ENCODE data around the gene MEGF6.
A peak's percentile ranks its signal among the peaks of the same experiment; 100 is the strongest.

The MEGF6 gene

DNA sequence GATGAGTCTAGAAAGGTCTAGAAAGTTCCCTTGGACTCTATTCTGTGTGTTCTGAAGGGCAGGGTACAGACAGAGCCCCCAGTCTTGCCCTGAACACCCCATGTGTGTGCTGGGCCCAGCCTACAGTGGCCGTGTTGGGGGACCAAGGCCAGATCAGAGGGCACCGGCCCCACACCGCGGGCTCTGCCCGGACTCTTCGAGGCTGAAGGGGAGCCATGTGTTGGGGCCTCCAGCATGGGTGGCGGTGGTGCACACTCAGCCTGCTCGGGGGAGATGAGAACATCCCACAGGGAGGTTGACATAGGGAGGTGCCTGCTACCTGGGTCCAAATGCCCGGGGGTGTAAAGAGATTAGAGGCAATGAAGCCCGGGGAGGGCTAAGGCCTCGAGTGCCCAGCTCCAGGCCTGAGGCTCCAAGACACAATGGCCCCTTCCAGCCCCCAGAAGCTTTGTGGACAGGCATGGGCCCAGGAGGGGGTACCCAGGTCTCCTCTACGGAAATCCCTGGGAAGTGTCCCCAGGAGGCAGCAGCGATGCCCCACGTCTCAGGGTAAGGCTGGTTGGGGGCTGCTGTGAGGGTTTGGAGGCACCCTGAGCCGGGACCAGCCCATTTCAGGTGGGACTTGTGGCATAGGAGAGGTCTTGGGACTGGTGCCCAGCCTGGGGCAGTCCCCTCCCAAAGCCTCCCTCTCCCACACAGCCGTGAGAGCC, 144.8 kb downstream of the MEGF6 start:
- no peak for DNase-seq

DNA sequence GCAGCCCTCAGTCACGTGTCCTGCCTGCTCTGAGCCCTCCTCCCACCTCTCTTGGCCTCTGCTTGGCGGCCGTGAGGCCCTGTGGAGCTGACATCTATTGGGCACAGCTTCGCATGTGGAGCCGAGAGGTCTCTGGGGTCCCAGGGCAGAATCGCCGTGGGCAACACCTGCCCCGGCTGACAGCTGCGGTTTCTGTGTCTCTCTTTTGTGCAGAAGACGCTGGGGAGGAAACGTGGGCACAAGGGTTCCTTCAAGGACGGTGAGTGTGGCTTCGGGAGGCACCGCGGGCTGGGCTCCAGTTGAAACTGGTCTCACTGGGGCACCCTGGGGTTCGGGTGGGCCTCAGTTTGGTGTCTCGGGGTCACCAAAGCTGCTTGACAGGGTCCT, 145.4 kb downstream of the MEGF6 start:
- no peak for DNase-seq

DNA sequence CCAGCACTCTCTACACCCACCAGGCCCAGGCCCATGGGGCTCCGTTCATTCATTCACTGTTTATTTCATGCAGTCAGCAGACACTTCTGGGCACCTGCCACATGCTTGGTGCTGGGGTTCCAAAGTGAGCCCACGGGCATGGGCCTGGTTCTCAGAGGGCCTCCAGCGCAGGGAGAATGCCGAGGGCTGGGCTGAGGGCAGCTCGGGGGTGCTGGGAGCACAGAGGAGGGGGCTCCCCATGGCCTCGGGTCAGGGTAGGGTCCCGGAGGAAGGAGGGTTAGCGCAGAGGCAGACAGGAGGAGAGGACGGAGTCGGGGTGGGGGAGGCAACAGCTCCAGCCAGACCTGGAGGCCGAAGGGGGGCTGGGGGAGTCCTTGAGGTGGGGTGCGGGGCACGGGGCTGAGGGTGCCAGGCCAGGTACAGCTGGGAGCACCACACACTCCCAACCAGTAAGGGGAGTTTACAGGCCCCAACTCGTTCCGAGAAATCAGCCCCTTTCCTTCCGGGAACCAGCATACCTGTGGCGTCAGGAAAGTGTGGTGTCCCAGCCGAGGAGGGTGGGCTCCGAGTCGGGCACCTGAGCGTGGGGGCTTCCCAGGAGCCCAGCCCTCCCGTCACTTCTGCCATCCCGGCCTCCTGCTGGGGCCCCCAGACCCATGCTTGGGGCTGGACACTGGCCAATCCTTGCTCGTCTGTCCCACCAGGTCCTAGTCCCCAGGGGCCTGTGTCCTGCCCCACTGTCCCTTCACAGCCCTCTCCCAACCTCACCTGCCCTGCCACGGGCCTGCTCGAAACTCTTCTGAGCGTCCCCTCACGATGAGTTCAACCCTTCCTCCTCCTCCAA, 146.0 kb downstream of the MEGF6 start:
- no peak for DNase-seq

DNA sequence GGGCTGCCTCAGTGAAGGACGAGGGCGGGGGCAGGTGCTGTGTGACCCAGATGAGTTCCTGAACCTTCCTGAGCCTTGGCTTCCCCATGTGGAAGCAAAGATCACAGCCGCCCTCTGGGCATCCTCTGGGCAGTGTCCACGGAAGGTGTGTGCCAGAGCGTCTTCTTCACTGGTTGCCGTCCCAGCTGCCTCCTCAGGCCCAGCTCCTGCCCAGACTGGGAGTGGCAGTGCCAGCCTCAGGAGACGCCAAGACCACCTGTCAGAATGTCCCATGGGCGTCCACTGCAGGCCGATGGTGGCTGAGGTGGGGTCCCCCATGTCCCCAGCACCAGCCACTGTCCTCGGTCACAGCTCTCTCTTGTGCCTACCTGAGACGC, 146.7 kb downstream of the MEGF6 start:
- no peak for DNase-seq

DNA sequence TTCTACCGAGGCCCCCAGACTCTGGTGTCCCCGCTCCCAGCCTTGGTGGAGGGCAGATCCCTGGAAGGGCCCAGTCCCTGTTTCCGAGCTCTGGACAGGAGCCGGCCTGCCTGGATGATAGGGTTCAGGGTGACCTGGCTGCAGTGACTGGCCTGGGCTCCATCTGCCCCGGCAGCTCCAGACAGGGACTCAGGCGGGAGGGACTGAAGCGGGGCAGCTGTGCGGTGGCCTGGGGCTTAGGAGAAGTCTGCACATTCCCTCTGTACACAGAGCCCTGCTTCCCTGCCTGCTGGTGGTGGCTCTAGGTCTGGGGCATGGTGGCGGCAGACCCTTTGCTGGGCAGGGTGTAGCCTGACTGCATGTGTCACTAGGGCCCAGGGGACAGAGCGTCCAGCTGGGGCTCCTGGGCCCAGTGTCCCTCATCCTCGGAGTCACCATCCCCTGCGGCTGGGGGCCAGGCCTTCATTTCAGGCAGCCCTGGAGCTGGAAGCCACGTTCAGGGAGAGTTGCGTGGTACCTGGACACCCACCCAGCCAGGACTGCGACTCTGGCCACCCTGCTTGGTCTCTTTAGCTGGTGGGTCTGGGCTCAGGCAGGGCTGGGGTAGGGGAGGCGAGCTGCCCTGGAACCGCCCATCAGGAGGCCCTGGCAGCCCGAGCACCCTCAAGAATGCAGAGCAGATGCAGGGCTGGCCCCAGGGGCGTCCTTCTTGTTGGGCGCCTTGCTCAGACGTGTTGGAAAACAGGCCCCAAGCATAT, 147.2 kb downstream of the MEGF6 start:
- no peak for DNase-seq

DNA sequence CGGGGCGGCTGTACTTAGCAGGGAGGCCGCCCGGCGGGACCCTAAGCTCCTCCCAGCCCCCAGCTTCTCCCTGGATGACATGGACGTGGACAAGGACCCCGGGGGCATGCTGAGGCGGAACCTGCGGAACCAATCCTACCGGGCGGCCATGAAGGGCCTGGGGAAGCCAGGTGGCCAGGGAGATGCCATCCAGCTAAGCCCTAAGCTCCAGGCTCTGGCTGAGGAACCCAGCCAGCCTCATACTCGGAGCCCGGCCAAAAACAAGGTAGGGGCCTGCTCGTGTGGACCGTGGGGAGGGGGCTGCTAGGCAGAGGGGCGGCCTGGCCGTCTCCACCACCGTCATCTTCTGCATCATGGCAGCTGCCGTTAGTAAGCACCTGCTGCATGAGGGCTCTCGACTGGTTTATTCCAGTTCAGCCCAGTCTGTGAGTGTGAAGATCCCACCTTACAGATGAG, 147.9 kb downstream of the MEGF6 start:
- DNase-seq: no peak

DNA sequence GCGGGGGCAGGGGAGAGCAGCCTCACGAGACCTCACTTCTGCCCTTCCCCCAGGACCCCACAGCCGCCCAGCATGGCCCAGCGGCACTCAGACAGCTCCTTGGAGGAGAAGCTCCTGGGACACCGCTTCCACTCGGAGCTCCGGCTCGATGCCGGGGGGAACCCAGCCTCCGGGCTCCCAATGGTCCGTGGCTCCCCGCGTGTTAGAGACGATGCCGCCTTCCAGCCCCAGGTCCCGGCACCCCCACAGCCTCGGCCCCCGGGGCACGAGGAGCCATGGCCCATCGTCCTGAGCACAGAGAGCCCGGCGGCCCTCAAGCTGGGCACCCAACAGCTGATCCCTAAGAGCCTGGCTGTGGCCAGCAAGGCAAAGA, 148.3 kb downstream of the MEGF6 start:
- no peak for DNase-seq

- no peak for DNase-seq
Measured at GRCh38 chr1:3462356-3463012, 148.8 kb downstream of the MEGF6 start.

- no peak for DNase-seq
Measured at GRCh38 chr1:3461934-3462275, 149.4 kb downstream of the MEGF6 start.

DNA sequence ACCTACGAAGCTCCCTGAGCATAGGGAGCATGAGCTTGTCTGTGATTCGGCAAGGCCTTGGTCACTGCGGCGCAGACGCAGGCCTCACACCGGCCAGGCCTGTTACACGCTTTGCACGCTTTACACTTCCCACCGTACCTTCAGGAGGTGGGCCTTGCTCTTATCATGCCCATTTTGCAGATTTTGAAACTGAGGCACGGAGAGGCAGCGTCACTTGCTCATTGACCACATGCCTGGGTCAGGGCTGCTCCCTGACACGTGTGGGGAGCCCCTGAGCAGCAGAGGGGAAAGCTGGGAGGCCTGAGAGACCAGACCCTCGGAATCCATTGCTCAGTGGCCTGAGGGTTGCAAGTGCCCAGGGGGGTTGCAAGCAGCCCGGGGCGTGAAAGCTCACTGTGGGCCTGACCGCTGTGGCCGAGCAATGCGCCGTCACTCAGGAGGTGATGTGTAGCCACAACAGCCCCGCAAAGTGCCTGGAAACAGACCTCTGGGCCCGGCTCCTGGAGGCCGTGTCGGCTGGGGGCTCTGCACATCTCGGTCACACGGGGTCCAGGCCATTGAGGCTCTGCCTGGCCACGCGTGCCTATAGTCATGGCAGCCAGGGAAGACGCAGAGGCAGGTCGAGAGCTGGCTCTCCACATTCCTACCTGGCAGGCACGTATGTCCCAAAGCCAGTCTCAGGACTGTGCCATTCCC, 149.9 kb downstream of the MEGF6 start:
- no peak for DNase-seq

GRCh38 chr1:3460672-3461131, 150.6 kb downstream of the MEGF6 start:
- no peak for DNase-seq

- DNase-seq: no peak
Measured at GRCh38 chr1:3459940-3460671, 151.2 kb downstream of the MEGF6 start.

GRCh38 chr1:3459051-3459908, 152.0 kb downstream of the MEGF6 start:
- DNase-seq: peak; percentile 37

- peak; percentile 49 for DNase-seq
Measured at GRCh38 chr1:3457910-3458883, 153.1 kb downstream of the MEGF6 start.

DNA sequence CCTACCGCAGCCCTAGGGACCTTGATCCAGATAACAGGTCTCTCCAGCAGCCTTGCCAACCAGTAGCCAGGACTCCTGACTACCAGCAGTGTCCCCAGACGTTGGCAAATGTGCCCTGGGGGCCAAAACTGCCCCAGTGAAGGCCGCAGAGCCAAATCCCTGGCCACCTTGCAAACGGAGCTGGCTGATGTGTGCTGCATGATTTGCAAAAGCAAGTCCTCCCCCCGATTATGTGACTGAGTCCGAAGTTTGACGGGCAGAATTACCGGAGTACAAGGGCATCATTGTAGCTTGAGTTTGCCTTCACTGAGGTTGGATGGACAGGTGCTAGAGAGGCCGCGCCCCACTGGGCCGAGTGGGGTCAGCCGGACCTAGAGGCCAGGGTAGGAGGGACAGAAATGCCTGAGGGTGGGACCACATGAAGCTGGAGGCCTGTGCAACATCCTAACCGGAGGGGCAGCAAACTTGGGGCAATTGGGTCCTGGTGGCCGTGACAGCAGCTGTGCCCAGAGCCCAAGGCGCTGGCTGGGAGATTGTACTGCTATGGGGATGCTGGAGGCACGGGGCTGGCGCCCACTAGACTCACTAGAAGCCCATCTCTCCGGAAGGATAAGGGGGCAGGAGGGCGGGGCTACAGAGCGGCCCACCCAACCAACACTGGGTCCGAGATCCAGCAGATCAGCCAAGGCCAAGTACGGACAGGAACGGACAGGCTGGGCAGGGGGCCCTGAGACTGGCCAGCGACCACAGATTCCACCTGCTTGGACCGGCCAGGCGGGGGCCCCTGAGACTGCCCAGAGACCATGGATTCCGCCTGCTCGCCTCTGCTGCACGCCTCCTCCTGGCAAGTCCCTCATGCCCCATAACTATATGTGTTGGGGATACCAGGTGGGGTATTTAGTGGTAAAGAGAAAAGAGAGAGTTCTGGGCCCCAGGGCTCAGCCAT, 154.1 kb downstream of the MEGF6 start:
- DNase-seq: no peak

GRCh38 chr1:3456449-3456963, 154.8 kb downstream of the MEGF6 start:
- DNase-seq: no peak

DNA sequence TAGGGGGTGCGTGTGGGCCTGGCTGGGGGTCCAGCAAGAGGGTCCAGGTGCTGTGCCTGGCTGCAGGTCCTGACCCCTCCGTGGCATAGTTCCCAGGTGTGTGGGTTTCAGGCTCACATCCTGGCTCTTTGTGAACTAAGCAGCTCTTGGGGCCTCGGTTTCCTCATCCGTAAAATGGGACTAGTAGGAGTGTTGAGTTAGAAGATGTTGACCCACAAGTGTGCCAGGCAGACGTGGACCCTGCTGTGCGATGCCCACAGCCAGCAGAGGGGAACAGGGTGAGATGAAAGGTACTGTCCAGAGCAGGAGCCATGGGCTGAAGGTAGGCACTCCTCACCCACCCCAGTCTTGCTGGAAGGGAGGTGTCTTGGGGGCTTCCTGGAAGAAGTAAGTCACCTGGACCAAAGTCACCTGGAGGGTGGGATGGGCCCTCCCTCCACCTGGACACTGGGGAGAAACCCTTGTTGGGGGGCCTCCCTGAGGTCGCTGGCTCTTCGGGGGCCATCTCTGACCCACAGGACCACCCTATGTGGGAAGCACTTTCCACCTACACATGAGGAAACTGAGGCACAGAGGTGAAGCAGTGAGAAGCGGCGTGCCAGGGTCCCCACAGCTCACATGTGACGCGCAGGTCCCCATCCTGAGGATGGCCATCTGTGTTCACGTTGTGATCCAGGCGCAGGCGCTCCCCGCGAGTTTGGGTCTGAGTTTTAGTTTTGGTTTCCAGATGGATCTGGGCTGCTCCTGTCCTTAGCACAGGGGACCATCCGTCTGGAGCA, 155.4 kb downstream of the MEGF6 start:
- peak; percentile 9 for DNase-seq

All from retina (tissue), 1 donor.